Keratinocyte (primary cell): ENCODE data around the gene CLDN10. TPM values are rescaled to one million over a fixed set of nuclear protein-coding genes. Genes with fewer than 3 reads are reported as not detected.

ENCODE experiments used
- DNase-seq: peaks from one replicate; pipeline ENCODE4 v3.0.0-alpha.2; 2011; ENCODE audit warnings: low read depth, missing footprints, low spot score
- FAIRE-seq: peaks from 2 replicates; lab custom pipeline; 2011; peaks lifted over from hg19 to GRCh38; lab: Jason Lieb, UNC
- H2AFZ ChIP-seq: 2 replicates; pipeline ENCODE4 v1.6.0; 2012; ENCODE audit warnings: low read length, control low read depth, inconsistent platforms; ENCODE audit not compliant: control insufficient read depth
- H3K27ac ChIP-seq: 2 replicates; pipeline ENCODE4 v1.5.1; 2011; ENCODE audit warnings: low read length; ENCODE audit not compliant: control insufficient read depth, insufficient read depth
- H3K27me3 ChIP-seq: 3 replicates; pipeline ENCODE4 v1.6.0; 2011; ENCODE audit warnings: low read length; ENCODE audit not compliant: control insufficient read depth, insufficient read depth; ENCODE audit errors: extremely low read depth
- H3K36me3 ChIP-seq, 2 experiments: 2 replicates in 1 of 2; 3 replicates in 1 of 2; pipeline ENCODE4 v1.5.1; 2011; ENCODE audit warnings: low read length in 2 of 2, mild to moderate bottlenecking in 1 of 2; ENCODE audit not compliant: control insufficient read depth in 2 of 2, insufficient read depth in 2 of 2; ENCODE audit errors: extremely low read depth in 1 of 2
- H3K4me1 ChIP-seq: 3 replicates; pipeline ENCODE4 v1.5.1; 2011; ENCODE audit warnings: low read length; ENCODE audit not compliant: control insufficient read depth, insufficient read depth; ENCODE audit errors: extremely low read depth
- H3K4me2 ChIP-seq: 3 replicates; pipeline ENCODE4 v1.6.0; 2011; ENCODE audit warnings: low read depth, low read length; ENCODE audit not compliant: control insufficient read depth, insufficient read depth; ENCODE audit errors: extremely low read depth
- H3K4me3 ChIP-seq, 3 experiments: fragments of 200-600 bp in 1 of 3; sonication (generic) in 1 of 3; 2 replicates in 2 of 3; 3 replicates in 1 of 3; pipeline ENCODE4 v1.5.1; 2011 to 2016; ENCODE audit warnings: low read length in 3 of 3, mild to moderate bottlenecking in 3 of 3, control low read depth in 2 of 3, inconsistent platforms in 1 of 3, low read depth in 1 of 3, mixed read lengths in 1 of 3, mixed run types in 1 of 3, moderate library complexity in 1 of 3; ENCODE audit not compliant: control insufficient read depth in 2 of 3, insufficient read depth in 2 of 3; ENCODE audit errors: extremely low read depth in 1 of 3
- H3K79me2 ChIP-seq: 2 replicates; pipeline ENCODE4 v1.6.0; 2012; ENCODE audit warnings: low read length; ENCODE audit not compliant: control insufficient read depth, insufficient read depth
- H3K9ac ChIP-seq: 3 replicates; pipeline ENCODE4 v1.6.0; 2011; ENCODE audit warnings: low read length; ENCODE audit not compliant: control insufficient read depth, insufficient read depth; ENCODE audit errors: extremely low read depth
- H3K9me1 ChIP-seq: 3 replicates; pipeline ENCODE4 v1.6.0; 2011; ENCODE audit warnings: low read length; ENCODE audit not compliant: control insufficient read depth, insufficient read depth; ENCODE audit errors: extremely low read depth
- H3K9me3 ChIP-seq: 2 replicates; pipeline ENCODE4 v1.5.1; 2012; ENCODE audit warnings: low read depth, low read length; ENCODE audit not compliant: control insufficient read depth
- H4K20me1 ChIP-seq: 3 replicates; pipeline ENCODE4 v1.6.0; 2011; ENCODE audit warnings: low read length; ENCODE audit not compliant: control insufficient read depth, insufficient read depth; ENCODE audit errors: extremely low read depth
- CTCF ChIP-seq, 3 experiments: IDR thresholded peaks in 1 of 3; conservative IDR thresholded peaks in 1 of 3; optimal IDR thresholded peaks in 1 of 3; 2 replicates in 2 of 3; 3 replicates in 1 of 3; pipeline versions ENCODE3 to v1.5.1; 2011; ENCODE audit warnings: low read length in 3 of 3, mild to moderate bottlenecking in 3 of 3, moderate library complexity in 2 of 3, control low read depth in 1 of 3, inconsistent platforms in 1 of 3; ENCODE audit not compliant: insufficient read depth in 2 of 3; ENCODE audit errors: extremely low read depth in 1 of 3
- EZH2 ChIP-seq: IDR thresholded peaks from one replicate; pipeline ENCODE4 v1.6.1; 2012; ENCODE audit warnings: inconsistent platforms, mild to moderate bottlenecking, low read length, moderate library complexity
- dilution Hi-C: fragments of 300-500 bp; cut with MboI; formaldehyde crosslinking; loops from one replicate; pipeline ENCODE4 v1.7.0; 2020; ENCODE audit warnings: low sequenced_read_pairs; ENCODE audit not compliant: extremely low pct_ligation_motif_present
- polyA plus RNA-seq, 5 experiments: library from polyadenylated mRNA; depleted of rRNA in 3 of 5; stranded (reverse) in 3 of 5; stranded (forward) in 1 of 5; unstranded in 1 of 5; fragments of >200 nt; gene quantifications; 1 replicate in 1 of 5; 2 replicates in 3 of 5; 3 replicates in 1 of 5; pipeline versions ENCODE4 v1.2.1 to v1.2.3, GENCODE V29; 2011 to 2012; ENCODE audit warnings: missing spikeins in 2 of 5, low read depth in 1 of 5, low replicate concordance in 1 of 5

The CLDN10 gene
- polyA plus RNA-seq, 1 donor (not counting 4 experiments of a cell fraction or from before 2014, with no cell fraction given), result not detected

- FAIRE-seq (no peak), DNase-seq (no peak)
- H3K4me2 ChIP-seq, result no peak overlapping the region
- no peak for TF ChIP-seq CTCF (optimal IDR thresholded peaks at IDR 0.05 in 1 of 3, IDR thresholded peaks at IDR 0.05 in 1 of 3, conservative IDR thresholded peaks at IDR 0.05 in 1 of 3; ENCODE audit: extremely low read depth in 1 of 3, insufficient read depth in 2 of 3, low read length in 3 of 3)
- TF ChIP-seq EZH2, result peak; percentile 80
- no peaks in the 10 kb centered on the region for H3K36me3 ChIP-seq
- no peak overlapping the region for H3K27ac ChIP-seq
- H3K4me3 ChIP-seq, result no peak overlapping the region
- no peaks in the 10 kb centered on the region for H3K79me2 ChIP-seq
- no peaks in the 10 kb centered on the region for H3K4me1 ChIP-seq
- no peaks in the 10 kb centered on the region for H3K9me1 ChIP-seq
- H3K9me3 ChIP-seq, result no peaks in the 10 kb centered on the region
- no peak overlapping the region for H2AFZ ChIP-seq
- H3K9ac ChIP-seq, result no peak overlapping the region
- peaks cover 54% of the 10 kb centered on the region for H3K27me3 ChIP-seq
- no peaks in the 10 kb centered on the region for H4K20me1 ChIP-seq
- dilution Hi-C loops, result no loop called here
Observed at GRCh38 chr13:95553581-95554385, 1.3 kb downstream of the CLDN10 start.

DNA sequence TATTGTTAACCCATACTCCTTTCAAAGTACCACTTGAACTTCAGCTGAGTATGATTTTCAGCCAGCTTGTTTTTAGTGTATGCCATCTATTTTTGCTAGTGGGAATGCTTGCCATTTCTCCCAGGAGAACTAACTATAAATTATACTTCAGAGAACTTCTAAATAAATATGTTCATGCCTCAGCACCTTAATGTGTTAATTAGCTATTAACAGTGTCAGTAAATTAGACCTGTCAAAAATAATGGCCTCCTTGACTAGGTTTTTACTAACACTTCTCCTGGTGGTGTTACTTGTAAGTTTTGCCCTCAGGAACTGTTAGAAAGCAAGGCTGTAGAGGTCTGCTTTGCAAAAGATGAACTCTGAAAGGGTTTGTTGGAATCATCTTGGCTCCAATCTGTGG lies 4.5 kb downstream of the CLDN10 start:
- H3K79me2 ChIP-seq, result no peaks in the 10 kb centered on the region
- no peak overlapping the region for H3K4me3 ChIP-seq
- H3K4me1 ChIP-seq, result no peaks in the 10 kb centered on the region
- no peaks in the 10 kb centered on the region for H4K20me1 ChIP-seq
- peaks cover 33% of the 10 kb centered on the region for H3K27me3 ChIP-seq
- no peak overlapping the region for H3K9ac ChIP-seq
- no peaks in the 10 kb centered on the region for H3K9me1 ChIP-seq
- H3K4me2 ChIP-seq, result no peak overlapping the region
- FAIRE-seq, result no peak
- no peak overlapping the region for H2AFZ ChIP-seq
- no peak overlapping the region for H3K27ac ChIP-seq
- H3K36me3 ChIP-seq, result no peaks in the 10 kb centered on the region
- TF ChIP-seq EZH2 (no peak), CTCF (optimal IDR thresholded peaks at IDR 0.05 in 1 of 3, IDR thresholded peaks at IDR 0.05 in 1 of 3, conservative IDR thresholded peaks at IDR 0.05 in 1 of 3; ENCODE audit: extremely low read depth in 1 of 3, insufficient read depth in 2 of 3, low read length in 3 of 3) (no peak)
- no peak for DNase-seq
- H3K9me3 ChIP-seq, result no peaks in the 10 kb centered on the region
- dilution Hi-C loops, result no loop called here
